GM06990 (cell line): ENCODE data around the gene SLC2A1.

Experiments
- DNase-seq: peaks from one replicate; pipeline ENCODE4 v3.0.0-alpha.2; 2011; ENCODE audit not compliant: insufficient read length; ENCODE audit errors: extremely low read depth
- H3K27me3 ChIP-seq: replicated peaks from 2 replicates; pipeline ENCODE4 v1.6.0; 2011; ENCODE audit warnings: low read length; ENCODE audit not compliant: control insufficient read depth, insufficient read depth
- H3K36me3 ChIP-seq: 2 replicates; pipeline ENCODE4 v1.5.1; 2011; ENCODE audit warnings: low read length; ENCODE audit not compliant: control insufficient read depth, insufficient read depth
- H3K4me3 ChIP-seq: replicated peaks from 2 replicates; pipeline ENCODE4 v1.5.1; 2011; ENCODE audit warnings: low read depth, mild to moderate bottlenecking, control low read depth, low read length
- TF ChIP-seq, protein P1 (sequence below): IDR thresholded peaks from 2 replicates; pipeline ENCODE4 v1.5.1; 2011; ENCODE audit warnings: low read length, control low read depth, mild to moderate bottlenecking, inconsistent platforms; ENCODE audit not compliant: insufficient read depth, poor library complexity, severe bottlenecking

The SLC2A1 gene

DNA sequence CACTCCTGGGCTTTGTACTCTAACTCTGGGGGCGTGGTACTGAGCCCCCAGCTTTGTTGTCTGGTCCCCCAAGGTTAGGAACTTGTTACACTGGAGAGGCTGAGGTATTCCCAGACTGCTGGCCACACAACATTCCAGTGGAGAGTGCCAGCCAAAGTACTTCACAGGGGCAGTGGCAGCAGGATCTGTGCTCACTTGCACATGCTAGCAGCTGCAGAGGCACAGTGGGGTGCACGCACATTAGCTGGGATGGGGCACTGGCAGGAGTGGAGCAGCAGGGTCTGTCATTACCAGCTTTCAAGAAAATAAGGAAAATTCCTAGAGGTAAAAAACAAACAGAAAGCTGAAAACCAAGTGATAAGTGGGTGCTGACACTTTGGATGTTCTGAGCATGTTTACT lies 81.3 kb downstream of the SLC2A1 start:
- no peaks in the 10 kb centered on the region for H3K36me3 ChIP-seq
- H3K4me3 ChIP-seq: no peak overlapping the region
- TF ChIP-seq, protein P1, sequence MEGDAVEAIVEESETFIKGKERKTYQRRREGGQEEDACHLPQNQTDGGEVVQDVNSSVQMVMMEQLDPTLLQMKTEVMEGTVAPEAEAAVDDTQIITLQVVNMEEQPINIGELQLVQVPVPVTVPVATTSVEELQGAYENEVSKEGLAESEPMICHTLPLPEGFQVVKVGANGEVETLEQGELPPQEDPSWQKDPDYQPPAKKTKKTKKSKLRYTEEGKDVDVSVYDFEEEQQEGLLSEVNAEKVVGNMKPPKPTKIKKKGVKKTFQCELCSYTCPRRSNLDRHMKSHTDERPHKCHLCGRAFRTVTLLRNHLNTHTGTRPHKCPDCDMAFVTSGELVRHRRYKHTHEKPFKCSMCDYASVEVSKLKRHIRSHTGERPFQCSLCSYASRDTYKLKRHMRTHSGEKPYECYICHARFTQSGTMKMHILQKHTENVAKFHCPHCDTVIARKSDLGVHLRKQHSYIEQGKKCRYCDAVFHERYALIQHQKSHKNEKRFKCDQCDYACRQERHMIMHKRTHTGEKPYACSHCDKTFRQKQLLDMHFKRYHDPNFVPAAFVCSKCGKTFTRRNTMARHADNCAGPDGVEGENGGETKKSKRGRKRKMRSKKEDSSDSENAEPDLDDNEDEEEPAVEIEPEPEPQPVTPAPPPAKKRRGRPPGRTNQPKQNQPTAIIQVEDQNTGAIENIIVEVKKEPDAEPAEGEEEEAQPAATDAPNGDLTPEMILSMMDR: no peak
- no peak for DNase-seq
- no peaks in the 10 kb centered on the region for H3K27me3 ChIP-seq

DNA sequence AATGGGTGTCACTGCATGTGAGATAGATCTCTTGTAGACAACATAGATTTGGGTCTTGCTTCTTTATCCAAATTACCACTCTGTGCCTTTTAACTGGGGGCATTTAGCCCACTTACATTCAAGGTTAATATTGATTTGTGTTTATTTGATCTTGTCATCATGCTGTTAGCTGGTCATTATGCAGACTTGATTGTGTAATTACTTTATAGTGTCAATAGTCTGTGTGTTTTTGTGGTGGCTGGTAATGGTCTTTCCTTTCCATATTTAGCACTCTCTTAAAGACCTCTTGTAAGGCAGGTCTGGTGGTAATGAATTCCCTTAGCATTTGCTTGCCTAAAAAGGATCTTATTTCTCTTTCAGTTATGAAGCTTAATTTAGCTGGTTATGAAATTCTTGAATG lies 82.7 kb downstream of the SLC2A1 start:
- TF ChIP-seq, protein P1: no peak
- H3K4me3 ChIP-seq: no peak overlapping the region
- H3K36me3 ChIP-seq: no peaks in the 10 kb centered on the region
- DNase-seq: no peak
- H3K27me3 ChIP-seq: no peaks in the 10 kb centered on the region
